Esophagus muscularis mucosa (tissue), 4 donors: ENCODE measurements around the gene GPR135. TPM values are rescaled to one million over a fixed set of nuclear protein-coding genes. Genes with fewer than 3 reads are reported as not detected.

Experiments
- DNase-seq: peaks from one replicate; pipeline ENCODE4 v3.0.0-alpha.2; 2017; ENCODE audit errors: extremely low spot score
- H3K27ac ChIP-seq, 4 donors: fragments of 200-600 bp; sonication (generic); replicated peaks in 1 of 4; 1 replicate in 3 of 4; 2 replicates in 1 of 4; pipeline ENCODE4 v1.5.1; 2016 to 2019; ENCODE audit warnings: mild to moderate bottlenecking in 1 of 4
- H3K27me3 ChIP-seq, 4 donors: fragments of 200-600 bp; sonication (generic); one replicate each; pipeline versions ENCODE4 v1.5.1 to v1.6.0; 2016 to 2019
- H3K36me3 ChIP-seq, 4 donors: fragments of 200-600 bp; sonication (generic); one replicate each; pipeline ENCODE4 v1.5.1; 2016 to 2019
- H3K4me1 ChIP-seq, 4 donors: fragments of 200-600 bp; sonication (generic); one replicate each; pipeline ENCODE4 v1.5.1; 2016 to 2019
- H3K4me3 ChIP-seq, 4 donors: fragments of 200-600 bp; sonication (generic); 1 replicate in 2 of 4; 2 replicates in 2 of 4; pipeline ENCODE4 v1.5.1; 2016 to 2019; ENCODE audit warnings: mild to moderate bottlenecking in 4 of 4, moderate library complexity in 1 of 4
- H3K9me3 ChIP-seq, 4 donors: fragments of 200-600 bp; sonication (generic); 1 replicate in 3 of 4; 2 replicates in 1 of 4; pipeline ENCODE4 v1.5.1; 2016 to 2019
- CTCF ChIP-seq, 3 experiments: fragments of 200-600 bp in 2 of 3; fragments of 450-650 bp in 1 of 3; sonication (generic) in 2 of 3; IDR thresholded peaks; one replicate each; pipeline ENCODE4 v1.5.1; 2017 to 2019; ENCODE audit warnings: antibody characterized with exemption in 3 of 3, mild to moderate bottlenecking in 2 of 3, moderate library complexity in 1 of 3
- EP300 ChIP-seq: sonication (generic); formaldehyde crosslinking; IDR thresholded peaks from one replicate; pipeline ENCODE4 v1.6.1; 2017; ENCODE audit warnings: antibody characterized with exemption
- POLR2A ChIP-seq: fragments of 450-650 bp; IDR thresholded peaks from one replicate; pipeline ENCODE4 v1.6.1; 2017; ENCODE audit warnings: antibody characterized with exemption, moderate library complexity, mild to moderate bottlenecking, low read depth
- POLR2AphosphoS5 ChIP-seq, 2 donors: sonication (generic); formaldehyde crosslinking; IDR thresholded peaks; one replicate each; pipeline ENCODE4 v1.6.1; 2017; ENCODE audit warnings: antibody characterized with exemption in 2 of 2
- WGBS: methylation state at CpG from one replicate; pipeline ENCODE4 v1.1.5; 2018; 5-methylcytosine and 5-hydroxymethylcytosine counted together
- intact Hi-C: fragments of 100-400 bp; cut with DNase I; formaldehyde crosslinking; loops from one replicate; pipeline ENCODE4 v1.15.1; 2023
- total RNA-seq, 4 donors: library from RNA; depleted of rRNA; stranded (reverse); fragments of >200 nt; gene quantifications; one replicate each; pipeline versions ENCODE4 v1.1.0 to v1.2.1, GENCODE V29; 2016

Gene GPR135
- total RNA-seq, 4 donors from 2014 or later, result 4.3 to 9.1 (median 6.4) TPM

GRCh38 chr14:59419303-59419702 lies 45.9 kb downstream of the GPR135 start:
- Histone ChIP-seq H3K4me1 (peaks cover 7 to 29% (median 26%) of the 10 kb centered on the region in 4 donors), H3K36me3 (no peaks in the 10 kb centered on the region), H3K27ac (peak overlapping the region in 3 of 4 donors; percentile 25 to 57 (median 32)), H3K4me3 (no peak overlapping the region), H3K9me3 (no peaks in the 10 kb centered on the region), H3K27me3 (no peaks in the 10 kb centered on the region)
- intact Hi-C loops, result no loop called here
- TF ChIP-seq POLR2A (no peak), POLR2AphosphoS5 (IDR thresholded peaks at IDR 0.05) (no peak), CTCF (IDR thresholded peaks at IDR 0.05) (no peak), EP300 (no peak)
- WGBS, result 28% methylated on average over 2 of the region's 2 CpGs
- no peak for DNase-seq

DNA sequence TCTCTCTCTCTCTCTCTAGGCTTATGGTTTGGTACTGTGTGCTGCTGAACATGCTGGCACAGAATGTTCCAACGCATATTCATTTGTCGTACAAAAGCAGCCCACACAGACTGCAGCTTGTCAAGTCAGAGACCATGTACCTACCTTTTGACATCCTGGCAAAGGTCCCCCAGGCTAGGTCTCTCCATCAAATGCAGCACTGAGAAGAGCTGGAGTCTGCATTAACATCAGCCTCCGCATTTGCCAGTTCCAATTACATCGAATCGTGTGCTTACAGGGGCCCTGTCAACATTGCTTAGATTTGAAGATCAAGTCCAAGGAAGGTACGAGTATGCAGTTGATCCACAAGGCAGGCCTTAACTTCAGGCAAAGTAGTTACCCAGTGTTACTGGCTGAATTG lies 47.9 kb downstream of the GPR135 start:
- WGBS, result 92% methylated on average over 5 of the region's 6 CpGs
- Histone ChIP-seq H3K9me3 (no peaks in the 10 kb centered on the region), H3K4me3 (no peak overlapping the region), H3K27me3 (no peaks in the 10 kb centered on the region), H3K36me3 (no peaks in the 10 kb centered on the region), H3K27ac (peak overlapping the region in 1 of 4 donors; percentile 26), H3K4me1 (peaks cover 7 to 19% (median 17%) of the 10 kb centered on the region in 4 donors)
- no peak for DNase-seq
- TF ChIP-seq POLR2AphosphoS5 (IDR thresholded peaks at IDR 0.05) (no peak), CTCF (IDR thresholded peaks at IDR 0.05) (no peak), EP300 (no peak)
- intact Hi-C loops, result no loop called here

GRCh38 chr14:59415836-59416602 lies 49.2 kb downstream of the GPR135 start:
- intact Hi-C loops, result no loop called here
- no peak for DNase-seq
- Histone ChIP-seq H3K4me3 (no peak overlapping the region), H3K9me3 (no peaks in the 10 kb centered on the region), H3K27me3 (no peaks in the 10 kb centered on the region), H3K36me3 (no peaks in the 10 kb centered on the region), H3K4me1 (peaks cover 7 to 15% (median 12%) of the 10 kb centered on the region in 4 donors), H3K27ac (no peak overlapping the region)
- TF ChIP-seq POLR2A, result no peak
- no peak for TF ChIP-seq CTCF (IDR thresholded peaks at IDR 0.05)
- TF ChIP-seq POLR2AphosphoS5 (IDR thresholded peaks at IDR 0.05), result no peak
- TF ChIP-seq EP300, result no peak
- WGBS, result 91% methylated on average over 5 of the region's 5 CpGs

Other genes starting within 250 kb of the GPR135 start
- gene L3HYPDH, start 19.0 kb upstream of the GPR135 start, total RNA-seq, result 10 to 100 TPM; 20.2 to 32.2 (median 26.0) TPM
- gene JKAMP, start 19.1 kb upstream of the GPR135 start, total RNA-seq, result 10 to 100 TPM; 23.3 to 27.8 (median 26.3) TPM
- gene CCDC175, start 111.4 kb upstream of the GPR135 start, total RNA-seq, result not detected